Transverse colon (tissue), 4 donors: ENCODE results near the gene FBXO31. TPM values are rescaled to one million over a fixed set of nuclear protein-coding genes. Genes with fewer than 3 reads are reported as not detected.

Experiments
- DNase-seq: peaks from one replicate; pipeline ENCODE4 v3.0.0-alpha.2; 2019
- H3K27ac ChIP-seq, 4 donors: fragments of 200-600 bp; sonication (generic); 2 replicates each; pipeline ENCODE4 v1.5.1; 2016 to 2018; ENCODE audit warnings: inconsistent platforms in 4 of 4
- H3K27me3 ChIP-seq: fragments of 200-600 bp; sonication (generic); 2 replicates; pipeline ENCODE4 v1.5.1; 2017; ENCODE audit warnings: inconsistent platforms
- H3K36me3 ChIP-seq, 4 donors: fragments of 200-600 bp; sonication (generic); 2 replicates each; pipeline ENCODE4 v1.5.1; 2017 to 2019; ENCODE audit warnings: inconsistent platforms in 4 of 4
- H3K4me1 ChIP-seq, 4 donors: fragments of 200-600 bp; sonication (generic); 2 replicates each; pipeline ENCODE4 v1.5.1; 2017 to 2020; ENCODE audit warnings: inconsistent platforms in 4 of 4
- H3K4me3 ChIP-seq, 4 donors: fragments of 200-600 bp; sonication (generic); 1 replicate in 1 of 4; 2 replicates in 3 of 4; pipeline versions ENCODE4 v1.5.1 to v1.6.1; 2017 to 2019; ENCODE audit warnings: inconsistent platforms in 4 of 4
- H3K9me3 ChIP-seq, 2 donors: fragments of 200-600 bp; sonication (generic); 2 replicates each; pipeline ENCODE4 v1.5.1; 2017 to 2019; ENCODE audit warnings: inconsistent platforms in 2 of 2
- CTCF ChIP-seq, 5 experiments: fragments of 200-600 bp in 3 of 5; fragments of 450-650 bp in 2 of 5; sonication (generic) in 3 of 5; IDR thresholded peaks; 1 replicate in 2 of 5; 2 replicates in 3 of 5; pipeline ENCODE4 v1.5.1; 2016 to 2017; ENCODE audit warnings: antibody characterized with exemption in 5 of 5, inconsistent platforms in 3 of 5, mild to moderate bottlenecking in 2 of 5, moderate library complexity in 1 of 5
- EP300 ChIP-seq: sonication (generic); formaldehyde crosslinking; IDR thresholded peaks from one replicate; pipeline ENCODE4 v1.6.1; 2017; ENCODE audit warnings: antibody characterized with exemption, low read depth
- POLR2A ChIP-seq: fragments of 450-650 bp; IDR thresholded peaks from one replicate; pipeline ENCODE4 v1.6.1; 2016; ENCODE audit warnings: antibody characterized with exemption, mild to moderate bottlenecking, moderate library complexity
- POLR2AphosphoS5 ChIP-seq, 3 donors: sonication (generic); formaldehyde crosslinking; IDR thresholded peaks; one replicate each; pipeline ENCODE4 v1.6.1; 2016; ENCODE audit warnings: antibody characterized with exemption in 3 of 3
- WGBS, 2 donors: methylation state at CpG; one replicate each; pipeline ENCODE4 v1.1.5; 2018; ENCODE audit warnings: low coverage in 1 of 2; 5-methylcytosine and 5-hydroxymethylcytosine counted together
- in situ Hi-C, 4 donors: fragments of 200-750 bp; cut with MboI; loops; one replicate each; pipeline versions ENCODE4 v1.15.0 to v1.15.1; 2017; ENCODE audit warnings: low sequenced_read_pairs in 3 of 4, low pct_ligation_motif_present in 1 of 4, low pct_unique_long_range_greater_than_20kb in 1 of 4
- intact Hi-C: fragments of 100-400 bp; cut with DNase I; formaldehyde crosslinking; loops from one replicate; pipeline ENCODE4 v1.15.1; 2023; ENCODE audit warnings: low total_unique reads
- total RNA-seq, 4 donors: library from RNA; depleted of rRNA; stranded (reverse); fragments of >200 nt; gene quantifications; one replicate each; pipeline ENCODE4 v1.1.0, GENCODE V29; 2016

FBXO31 gene
- total RNA-seq, 4 donors from 2014 or later: 83.6 to 403 (median 224) TPM

- H3K36me3 ChIP-seq: peaks cover 0 to 23% (median 10%) of the 10 kb centered on the region in 4 donors
- H3K27ac ChIP-seq: no peak overlapping the region
- in situ Hi-C loops (no loop called here), intact Hi-C loops (loop anchor here (5.0 kb wide), 1 partner anchor 1649 kb away; no protein-coding TSS in a partner anchor)
- DNase-seq: no peak
- 92 to 96% methylated on average over 2 to 16 of the region's 16 CpGs for WGBS, 2 donors
- no peaks in the 10 kb centered on the region for H3K9me3 ChIP-seq
- TF ChIP-seq EP300: no peak
- TF ChIP-seq POLR2AphosphoS5 (IDR thresholded peaks at IDR 0.05): no peak
- TF ChIP-seq CTCF (IDR thresholded peaks at IDR 0.05): no peak
- no peak for TF ChIP-seq POLR2A
- H3K4me1 ChIP-seq: peaks cover 4 to 25% (median 14%) of the 10 kb centered on the region in 4 donors
- H3K27me3 ChIP-seq: no peaks in the 10 kb centered on the region
- H3K4me3 ChIP-seq: no peak overlapping the region
Observed at GRCh38 chr16:87360862-87361610, 22.5 kb downstream of the FBXO31 start.

GRCh38 chr16:87359121-87359520, 24.5 kb downstream of the FBXO31 start:
- Histone ChIP-seq H3K4me1 (peaks cover 0 to 10% (median 6%) of the 10 kb centered on the region in 4 donors), H3K36me3 (peaks cover 0 to 23% (median 10%) of the 10 kb centered on the region in 4 donors), H3K27ac (no peak overlapping the region), H3K4me3 (no peak overlapping the region), H3K27me3 (no peaks in the 10 kb centered on the region), H3K9me3 (no peaks in the 10 kb centered on the region)
- TF ChIP-seq EP300 (no peak), CTCF (IDR thresholded peaks at IDR 0.05) (no peak)
- 91 to 96% methylated on average over 3 to 7 of the region's 7 CpGs for WGBS, 2 donors
- no peak for DNase-seq
- intact Hi-C loops (no loop called here), in situ Hi-C loops (no loop called here)

- 89 to 100% methylated on average over 1 to 8 of the region's 9 CpGs for WGBS, 2 donors
- in situ Hi-C loops: no loop called here
Observed at GRCh38 chr16:87358696-87359095, 24.9 kb downstream of the FBXO31 start.

GRCh38 chr16:87358250-87358649, 25.3 kb downstream of the FBXO31 start:
- H3K27ac ChIP-seq: no peak overlapping the region
- H3K27me3 ChIP-seq: no peaks in the 10 kb centered on the region
- in situ Hi-C loops: no loop called here
- TF ChIP-seq CTCF (IDR thresholded peaks at IDR 0.05): no peak
- no peak for TF ChIP-seq POLR2A
- TF ChIP-seq POLR2AphosphoS5 (IDR thresholded peaks at IDR 0.05): no peak
- no peak for TF ChIP-seq EP300
- H3K36me3 ChIP-seq: peaks cover 0 to 25% (median 10%) of the 10 kb centered on the region in 4 donors
- H3K4me3 ChIP-seq: no peak overlapping the region
- H3K4me1 ChIP-seq: peaks cover 0 to under 1% (median under 1%) of the 10 kb centered on the region in 4 donors
- H3K9me3 ChIP-seq: no peaks in the 10 kb centered on the region
- 96% methylated on average over 17 of the region's 17 CpGs; no CpG with 5 or more reads in 1 of the 2 donors for WGBS, 2 donors
- intact Hi-C loops: no loop called here
- DNase-seq: no peak

More at GRCh38 chr16:87358696-87359095, 24.9 kb downstream of the FBXO31 start:
- Histone ChIP-seq H3K27ac (no peak overlapping the region), H3K27me3 (no peaks in the 10 kb centered on the region), H3K4me3 (no peak overlapping the region), H3K36me3 (peaks cover 0 to 23% (median 10%) of the 10 kb centered on the region in 4 donors), H3K4me1 (peaks cover 0 to 5% (median 2%) of the 10 kb centered on the region in 4 donors), H3K9me3 (no peaks in the 10 kb centered on the region)
- intact Hi-C loops: no loop called here
- DNase-seq: no peak
- TF ChIP-seq POLR2A (no peak), CTCF (IDR thresholded peaks at IDR 0.05) (no peak), POLR2AphosphoS5 (IDR thresholded peaks at IDR 0.05) (no peak), EP300 (no peak)
